ENCODE measurements around the gene RAB21.
"Not testable (repeated sequence)": the region's sequence is repeated elsewhere in the genome, so short reads cannot be mapped to it uniquely, and the experiment has no call there.

Gene RAB21

GRCh38 chr12:71804505-71804904, 49.8 kb downstream of the RAB21 start:
- no peak for TF ChIP-seq CTCF (IDR thresholded peaks at IDR 0.05; ENCODE audit: control insufficient read depth, insufficient read depth, low read depth, low read length, missing control alignments)
- DNase-seq (ENCODE audit: low read depth) = no peak
- H3K4me3 ChIP-seq (ENCODE audit: control insufficient read depth, low read depth, low read length) = no peak overlapping the region

- H3K4me3 ChIP-seq (ENCODE audit: control insufficient read depth, low read depth, low read length) = no peak overlapping the region
- TF ChIP-seq CTCF (IDR thresholded peaks at IDR 0.05; ENCODE audit: control insufficient read depth, insufficient read depth, low read depth, low read length, missing control alignments) = no peak
- DNase-seq (ENCODE audit: low read depth) = no peak
These were observed 56.3 kb downstream of the RAB21 start for GRCh38 chr12:71810921-71811320.

- H3K4me3 ChIP-seq (ENCODE audit: control insufficient read depth, low read depth, low read length); DNase-seq (ENCODE audit: low read depth): not testable (repeated sequence)
These were observed 60.6 kb downstream of the RAB21 start for GRCh38 chr12:71815242-71815641.

GRCh38 chr12:71822088-71822487, 67.4 kb downstream of the RAB21 start:
- DNase-seq (ENCODE audit: low read depth); H3K4me3 ChIP-seq (ENCODE audit: control insufficient read depth, low read depth, low read length): not testable (repeated sequence)

- TF ChIP-seq CTCF (IDR thresholded peaks at IDR 0.05; ENCODE audit: control insufficient read depth, insufficient read depth, low read depth, low read length, missing control alignments) = no peak
- no peak for DNase-seq (ENCODE audit: low read depth)
- no peak overlapping the region for H3K4me3 ChIP-seq (ENCODE audit: control insufficient read depth, low read depth, low read length)
These were observed 74.2 kb downstream of the RAB21 start for GRCh38 chr12:71828813-71829212.

- no peak for TF ChIP-seq CTCF (IDR thresholded peaks at IDR 0.05; ENCODE audit: control insufficient read depth, insufficient read depth, low read depth, low read length, missing control alignments)
- H3K4me3 ChIP-seq (ENCODE audit: control insufficient read depth, low read depth, low read length) = no peak overlapping the region
These were observed 82.7 kb downstream of the RAB21 start for GRCh38 chr12:71837356-71837755.

GRCh38 chr12:71838231-71838630, 83.6 kb downstream of the RAB21 start:
- TF ChIP-seq CTCF (IDR thresholded peaks at IDR 0.05; ENCODE audit: control insufficient read depth, insufficient read depth, low read depth, low read length, missing control alignments) = no peak
- no peak for DNase-seq (ENCODE audit: low read depth)
- H3K4me3 ChIP-seq (ENCODE audit: control insufficient read depth, low read depth, low read length) = no peak overlapping the region

More at GRCh38 chr12:71837356-71837755, 82.7 kb downstream of the RAB21 start:
- DNase-seq (ENCODE audit: low read depth) = no peak

- no peak for DNase-seq (ENCODE audit: low read depth)
- H3K4me3 ChIP-seq (ENCODE audit: control insufficient read depth, low read depth, low read length) = no peak overlapping the region
- no peak for TF ChIP-seq CTCF (IDR thresholded peaks at IDR 0.05; ENCODE audit: control insufficient read depth, insufficient read depth, low read depth, low read length, missing control alignments)
These were observed 84.0 kb downstream of the RAB21 start for GRCh38 chr12:71838676-71839075.
